GM12878 (cell line): ENCODE measurements around the gene RAB37. TPM values are rescaled to one million over a fixed set of nuclear protein-coding genes. Genes with fewer than 3 reads are reported as not detected.

Experiments
- ATAC-seq: fragments of 200-7000 bp; cut with Tn5 transposase; 3 replicates; pipeline ENCODE4 v1.9.1; 2020; ENCODE audit warnings: mild to moderate bottlenecking, moderate library complexity
- BruUV-seq: library from RNA; stranded (reverse); fragments of 400-500 nt; replicated peaks from 2 replicates; lab custom pipeline; 2021; lab: Mats Ljungman, UMichigan
- CTCF ChIA-PET: fragments of 300-600 bp; sonication (Branson Sonifier 250); formaldehyde crosslinking; extraction: SDS; loops from one replicate; lab custom pipeline; 2021; ENCODE audit warnings: inconsistent platforms; lab: Yijun Ruan, JAX
- POLR2A ChIA-PET: fragments of 350-600 bp; formaldehyde crosslinking; extraction: SDS; loops from one replicate; lab custom pipeline; 2021; ENCODE audit warnings: inconsistent platforms; lab: Charles Lee
- RAD21 ChIA-PET: fragments of 300-600 bp; sonication (Branson Sonifier 250); formaldehyde crosslinking; loops from one replicate; lab custom pipeline; 2023; ENCODE audit warnings: antibody characterized with exemption; ENCODE audit not compliant: unreplicated experiment; lab: Charles Lee
- SMC1A ChIA-PET: fragments of 300-600 bp; sonication (Branson Sonifier 250); formaldehyde crosslinking; loops from one replicate; lab custom pipeline; 2023; ENCODE audit not compliant: unreplicated experiment, uncharacterized antibody; lab: Charles Lee
- DNase-seq: peaks from one replicate; pipeline ENCODE4 v3.0.0-alpha.2; 2011; ENCODE audit warnings: low read depth, low spot score
- FAIRE-seq: peaks from 3 replicates; lab custom pipeline; 2011; peaks lifted over from hg19 to GRCh38; lab: Jason Lieb, UNC
- H2AFZ ChIP-seq: 2 replicates; pipeline ENCODE4 v1.6.0; 2011; ENCODE audit warnings: low read depth, low read length, control low read depth; ENCODE audit not compliant: control insufficient read depth
- H3K27ac ChIP-seq: 2 replicates; pipeline ENCODE4 v1.5.1; 2011; ENCODE audit warnings: control low read depth; ENCODE audit not compliant: control insufficient read depth, insufficient read depth
- H3K27me3 ChIP-seq, 2 experiments: replicated peaks in 1 of 2; 2 replicates each; pipeline versions ENCODE4 v1.6.0 to v1.6.1; 2011; ENCODE audit warnings: low read length in 1 of 2; ENCODE audit not compliant: control insufficient read depth in 2 of 2, insufficient read depth in 2 of 2
- H3K36me3 ChIP-seq, 2 experiments: 2 replicates each; pipeline ENCODE4 v1.5.1; 2011; ENCODE audit warnings: low read length in 1 of 2; ENCODE audit not compliant: control insufficient read depth in 2 of 2, insufficient read depth in 2 of 2
- H3K4me1 ChIP-seq: 2 replicates; pipeline ENCODE4 v1.6.1; 2011; ENCODE audit warnings: mild to moderate bottlenecking, low read length, moderate library complexity, mixed read lengths; ENCODE audit not compliant: control insufficient read depth, insufficient read depth
- H3K4me2 ChIP-seq: 2 replicates; pipeline ENCODE4 v1.6.0; 2011; ENCODE audit warnings: control low read depth; ENCODE audit not compliant: control insufficient read depth, insufficient read depth
- H3K4me3 ChIP-seq: fragments of 200-600 bp; sonication (generic); 2 replicates; pipeline ENCODE4 v1.5.1; 2016
- H3K79me2 ChIP-seq: 2 replicates; pipeline ENCODE4 v1.6.0; 2011; ENCODE audit warnings: low read length; ENCODE audit not compliant: control insufficient read depth, insufficient read depth
- H3K9ac ChIP-seq: 2 replicates; pipeline ENCODE4 v1.8.0; 2011; ENCODE audit warnings: low read length, control low read depth, mixed read lengths; ENCODE audit not compliant: control insufficient read depth, insufficient read depth
- H3K9me3 ChIP-seq: replicated peaks from 3 replicates; pipeline ENCODE4 v1.5.1; 2011; ENCODE audit warnings: mild to moderate bottlenecking, low read length; ENCODE audit not compliant: control insufficient read depth, insufficient read depth
- H4K20me1 ChIP-seq: 2 replicates; pipeline ENCODE4 v1.6.0; 2011; ENCODE audit not compliant: control insufficient read depth, insufficient read depth
- CREB1 ChIP-seq: IDR thresholded peaks from 2 replicates; pipeline ENCODE4 v1.6.1; 2012; ENCODE audit warnings: low read depth, mild to moderate bottlenecking, inconsistent platforms
- HCFC1 ChIP-seq: fragments of 150-350 bp; IDR thresholded peaks from 2 replicates; pipeline ENCODE4 v1.6.1; 2014; ENCODE audit warnings: low read length
- NFIC ChIP-seq: IDR thresholded peaks from 2 replicates; pipeline ENCODE4 v1.6.1; 2012; ENCODE audit warnings: low read depth, mild to moderate bottlenecking, inconsistent platforms, low read length, moderate library complexity
- RB1 ChIP-seq: fragments of 450-650 bp; formaldehyde crosslinking; IDR thresholded peaks from 2 replicates; pipeline ENCODE4 v1.6.1; 2017; ENCODE audit warnings: mild to moderate bottlenecking, borderline replicate concordance
- SMC3 ChIP-seq: IDR thresholded peaks from 2 replicates; pipeline ENCODE4 v1.6.1; 2011; ENCODE audit warnings: low read length, improper control_type of control experiment, borderline replicate concordance
- SREBF2 ChIP-seq: IDR thresholded peaks from 2 replicates; pipeline ENCODE4 v1.6.1; 2012; ENCODE audit warnings: mild to moderate bottlenecking, low read length
- USF1 ChIP-seq: IDR thresholded peaks from 2 replicates; pipeline ENCODE4 v1.6.1; 2011; ENCODE audit warnings: borderline replicate concordance, low read depth, mild to moderate bottlenecking, moderate library complexity, mixed read lengths, low read length; ENCODE audit not compliant: insufficient read depth; ENCODE audit errors: extremely low read length
- ZBED1 ChIP-seq: IDR thresholded peaks from 2 replicates; pipeline ENCODE4 v1.6.1; 2016; ENCODE audit warnings: borderline replicate concordance
- ZSCAN29 ChIP-seq: fragments of 450-650 bp; IDR thresholded peaks from 2 replicates; pipeline ENCODE4 v1.6.1; 2017; ENCODE audit warnings: mild to moderate bottlenecking, moderate library complexity
- WGBS: methylation state at CpG from one replicate; pipeline ENCODE4 v1.1.6; 2016; ENCODE audit warnings: low lambda C conversion rate; ENCODE audit not compliant: insufficient replicate concordance, insufficient coverage; ENCODE audit errors: missing lambda C conversion rate; 5-methylcytosine and 5-hydroxymethylcytosine counted together
- in situ Hi-C: fragments of 300-500 bp; cut with MboI; formaldehyde crosslinking; loops from 9 replicates; pipeline ENCODE4 v1.14.3; 2018; ENCODE audit warnings: mixed read lengths
- intact Hi-C: fragments of 100-400 bp; cut with micrococcal nuclease; formaldehyde crosslinking; loops from one replicate; pipeline ENCODE4 v1.14.2; 2022; ENCODE audit not compliant: unreplicated experiment
- polyA plus RNA-seq, 11 experiments: library from polyadenylated mRNA; depleted of rRNA in 4 of 11; unstranded in 6 of 11; stranded (reverse) in 5 of 11; fragments of >200 nt; fragmentation: Nextera tagmentation in 4 of 11; fragmentation: Illumina TruSeq in 1 of 11; extraction: Ambion mirVana in 4 of 11; extraction: Trizol in 1 of 11; gene quantifications; 1 replicate in 1 of 11; 2 replicates in 10 of 11; pipeline versions ENCODE4 v1.2.1 to v1.2.3, GENCODE V29; 2011 to 2016; ENCODE audit warnings: inconsistent platforms in 2 of 11, missing spikeins in 2 of 11, low read depth in 1 of 11
- total RNA-seq, 4 experiments: library from RNA; depleted of rRNA in 3 of 4; stranded (reverse); fragments of >200 nt in 3 of 4; fragmentation: Illumina TruSeq in 1 of 4; extraction: Trizol in 1 of 4; gene quantifications; 2 replicates each; pipeline versions ENCODE4 v1.2.1 to v1.2.3, GENCODE V29; 2013 to 2021

Gene RAB37
- total and polyA plus RNA-seq, 10 of the 15 experiments (the other 5 are each of a cell fraction or from before 2014, with no cell fraction given): 0.48 to 5.6 (median 1.7) TPM

- Histone ChIP-seq H3K79me2 (peaks cover 19% of the 10 kb centered on the region), H3K4me1 (peaks cover 24% of the 10 kb centered on the region)
Observed at GRCh38 chr17:74755533-74755932, 18.5 kb downstream of the RAB37 start.

DNA sequence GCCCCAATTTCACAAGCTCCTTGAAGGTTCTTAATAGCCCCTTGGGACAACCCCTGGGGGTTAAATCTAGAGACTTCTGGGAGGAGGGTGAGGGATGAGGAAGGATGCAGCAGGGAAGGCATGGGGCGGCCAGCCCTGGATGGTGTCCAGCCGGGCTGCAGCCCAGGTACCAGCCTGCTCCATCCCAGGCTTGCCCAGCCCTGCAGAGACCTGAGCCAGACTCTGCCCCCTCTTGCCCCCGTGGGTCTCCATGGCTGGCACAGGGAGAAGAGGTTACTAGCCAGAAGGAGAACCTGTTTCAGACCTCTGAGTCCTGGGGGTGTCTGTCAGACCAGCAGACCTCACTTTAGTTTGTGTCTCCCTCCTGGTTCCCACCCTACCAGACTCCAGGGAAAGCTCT, 19.8 kb downstream of the RAB37 start:
- H3K79me2 ChIP-seq: peaks cover 8% of the 10 kb centered on the region
- no peaks in the 10 kb centered on the region for H3K27me3 ChIP-seq
- peaks cover 24% of the 10 kb centered on the region for H3K4me1 ChIP-seq
- ChIA-PET RAD21 (interaction anchor here (0.5 to 1.5 kb wide), 3 partner anchors 10 to 549 kb away, joined by 3 read pairs; partner anchors contain the start of gene RAB37), SMC1A (interaction anchor here (1.1 to 2.0 kb wide), 2 partner anchors 11 to 19 kb away, joined by 3 to 8 read pairs; no protein-coding TSS in a partner anchor), POLR2A (interaction anchor here (0.7 to 1.1 kb wide), 4 partner anchors 17 to 257 kb away, joined by 3 read pairs; no protein-coding TSS in a partner anchor), CTCF (interaction anchor here (0.8 to 4.0 kb wide), 5 partner anchors 11 to 106 kb away, joined by 3 to 26 read pairs (median 3); partner anchors contain the start of gene NAT9)
- TF ChIP-seq USF1: no peak
- TF ChIP-seq ZBED1: no peak
- TF ChIP-seq SREBF2: no peak
- no peak for TF ChIP-seq ZSCAN29
- no peak for ATAC-seq
- no peak overlapping the region for H3K4me3 ChIP-seq
- intact Hi-C loops (no loop called here), in situ Hi-C loops (no loop called here)
- H3K36me3 ChIP-seq: no peaks in the 10 kb centered on the region; a peak in 2 of 4 replicates
- 67% methylated on average over 3 of the region's 3 CpGs for WGBS
- no peak for DNase-seq
- no peak overlapping the region for H3K9ac ChIP-seq
- H3K9me3 ChIP-seq: no peaks in the 10 kb centered on the region
- no peak for FAIRE-seq
- no peak overlapping the region for H3K4me2 ChIP-seq
- H3K27ac ChIP-seq: no peak overlapping the region
- H2AFZ ChIP-seq: no peak overlapping the region
- no TSS peak for BruUV-seq
- no peaks in the 10 kb centered on the region for H4K20me1 ChIP-seq

More at GRCh38 chr17:74755533-74755932, 18.5 kb downstream of the RAB37 start:
- no peak for DNase-seq
- SMC1A ChIA-PET: interaction anchor here (2.4 kb wide), 1 partner anchor 98 kb away, joined by 7 read pairs; no protein-coding TSS in a partner anchor
- Histone ChIP-seq H3K4me2 (no peak overlapping the region), H3K4me3 (no peak overlapping the region), H2AFZ (no peak overlapping the region), H3K9me3 (no peaks in the 10 kb centered on the region), H3K27me3 (no peaks in the 10 kb centered on the region), H3K27ac (no peak overlapping the region), H3K36me3 (no peaks in the 10 kb centered on the region; a peak in 2 of 4 replicates), H4K20me1 (no peaks in the 10 kb centered on the region), H3K9ac (no peak overlapping the region)
- FAIRE-seq: no peak
- RAD21 ChIA-PET: interaction anchor here (0.7 to 2.6 kb wide), 3 partner anchors 10 to 1437 kb away, joined by 3 to 11 read pairs (median 4); partner anchors contain the start of gene RAB37
- in situ Hi-C loops: no loop called here
- intact Hi-C loops: no loop called here
- CTCF ChIA-PET: interaction anchor here (0.7 to 4.0 kb wide), 7 partner anchors 8 to 107 kb away, joined by 3 to 26 read pairs (median 5); no protein-coding TSS in a partner anchor
- TF ChIP-seq HCFC1 (no peak), NFIC (no peak), RB1 (no peak), SMC3 (no peak), CREB1 (no peak)
- POLR2A ChIA-PET: no interaction called here
- no TSS peak for BruUV-seq
- no peak for ATAC-seq
- WGBS: 96% methylated on average over 8 of the region's 8 CpGs
